Vagina (tissue), 2 donors: ENCODE data around the gene DNAJB7. TPM values are rescaled to one million over a fixed set of nuclear protein-coding genes. Genes with fewer than 3 reads are reported as not detected.
"Not testable (repeated sequence)": the region's sequence is repeated elsewhere in the genome, so short reads cannot be mapped to it uniquely, and the experiment has no call there.

Source experiments
- DNase-seq, 2 donors: peaks; one replicate each; pipeline ENCODE4 v3.0.0-alpha.2; 2017; ENCODE audit errors: extremely low spot score in 2 of 2
- H3K27ac ChIP-seq: fragments of 200-600 bp; sonication (generic); one replicate; pipeline ENCODE4 v1.5.1; 2019
- H3K27me3 ChIP-seq: fragments of 200-600 bp; sonication (generic); one replicate; pipeline ENCODE4 v1.5.1; 2019
- H3K36me3 ChIP-seq, 2 donors: fragments of 200-600 bp; sonication (generic); one replicate each; pipeline ENCODE4 v1.5.1; 2017 to 2019
- H3K4me1 ChIP-seq: fragments of 200-600 bp; sonication (generic); one replicate; pipeline ENCODE4 v1.5.1; 2019
- H3K4me3 ChIP-seq, 2 donors: fragments of 200-600 bp; sonication (generic); 1 replicate in 1 of 2; 2 replicates in 1 of 2; pipeline ENCODE4 v1.5.1; 2016 to 2019
- H3K9me3 ChIP-seq: fragments of 200-600 bp; sonication (generic); one replicate; pipeline ENCODE4 v1.5.1; 2019
- CTCF ChIP-seq, 3 experiments: fragments of 450-650 bp in 2 of 3; fragments of 200-600 bp in 1 of 3; sonication (generic) in 1 of 3; IDR thresholded peaks; one replicate each; pipeline ENCODE4 v1.5.1; 2017 to 2019; ENCODE audit warnings: antibody characterized with exemption in 3 of 3, mild to moderate bottlenecking in 2 of 3, moderate library complexity in 2 of 3
- POLR2A ChIP-seq, 2 donors: fragments of 450-650 bp; IDR thresholded peaks; one replicate each; pipeline ENCODE4 v1.6.1; 2017; ENCODE audit warnings: antibody characterized with exemption in 2 of 2, mild to moderate bottlenecking in 2 of 2, moderate library complexity in 2 of 2
- POLR2AphosphoS5 ChIP-seq, 2 donors: sonication (generic); formaldehyde crosslinking; IDR thresholded peaks; one replicate each; pipeline ENCODE4 v1.9.0; 2017; ENCODE audit warnings: antibody characterized with exemption in 2 of 2, mild to moderate bottlenecking in 2 of 2, low read depth in 1 of 2; ENCODE audit not compliant: insufficient read depth in 1 of 2
- intact Hi-C: fragments of 100-400 bp; cut with DNase I; formaldehyde crosslinking; loops from one replicate; pipeline ENCODE4 v1.15.1; 2023
- total RNA-seq: library from RNA; depleted of rRNA; stranded (reverse); fragments of >200 nt; gene quantifications from one replicate; pipeline ENCODE4 v1.2.3, GENCODE V29; 2016

Gene DNAJB7
- total RNA-seq, 1 donor from 2014 or later = not detected

- Histone ChIP-seq H3K4me1 (no peaks in the 10 kb centered on the region), H3K36me3 (peaks cover 0 to 23% of the 10 kb centered on the region in 2 donors), H3K27me3 (no peaks in the 10 kb centered on the region), H3K4me3 (no peak overlapping the region), H3K9me3 (no peaks in the 10 kb centered on the region), H3K27ac (no peak overlapping the region)
- DNase-seq = no peak
- intact Hi-C loops = no loop called here
- TF ChIP-seq POLR2A (IDR thresholded peaks at IDR 0.05) = no peak
- TF ChIP-seq POLR2AphosphoS5 (IDR thresholded peaks at IDR 0.05; ENCODE audit: insufficient read depth in 1 of 2, low read depth in 1 of 2) = no peak
- TF ChIP-seq CTCF (IDR thresholded peaks at IDR 0.05) = no peak
These were observed 13.2 kb upstream of the DNAJB7 start for GRCh38 chr22:40875111-40875510.

- Histone ChIP-seq H3K4me3 (no peak overlapping the region), H3K4me1 (no peaks in the 10 kb centered on the region), H3K27ac (no peak overlapping the region), H3K36me3 (peaks cover 0 to 28% of the 10 kb centered on the region in 2 donors), H3K9me3 (no peaks in the 10 kb centered on the region), H3K27me3 (no peaks in the 10 kb centered on the region)
- no peak for DNase-seq
- TF ChIP-seq CTCF (IDR thresholded peaks at IDR 0.05) (no peak), POLR2AphosphoS5 (IDR thresholded peaks at IDR 0.05; ENCODE audit: insufficient read depth in 1 of 2, low read depth in 1 of 2) (no peak)
- intact Hi-C loops = no loop called here
These were observed 12.1 kb upstream of the DNAJB7 start for GRCh38 chr22:40874016-40874415.

GRCh38 chr22:40868379-40868778 lies 6.5 kb upstream of the DNAJB7 start:
- H3K27me3 ChIP-seq, intact Hi-C loops, DNase-seq, H3K27ac ChIP-seq, H3K4me3 ChIP-seq, H3K4me1 ChIP-seq, H3K9me3 ChIP-seq: not testable (repeated sequence)
- peaks cover 0 to 19% of the 10 kb centered on the region in 2 donors for H3K36me3 ChIP-seq

- DNase-seq = no peak
- H3K36me3 ChIP-seq = peaks cover 0 to 19% of the 10 kb centered on the region in 2 donors
- H3K9me3 ChIP-seq = no peaks in the 10 kb centered on the region
- H3K27me3 ChIP-seq = no peaks in the 10 kb centered on the region
- H3K4me3 ChIP-seq = no peak overlapping the region
- no peak overlapping the region for H3K27ac ChIP-seq
- TF ChIP-seq POLR2A (IDR thresholded peaks at IDR 0.05) = no peak
- TF ChIP-seq POLR2AphosphoS5 (IDR thresholded peaks at IDR 0.05; ENCODE audit: insufficient read depth in 1 of 2, low read depth in 1 of 2) = no peak
- no peak for TF ChIP-seq CTCF (IDR thresholded peaks at IDR 0.05)
- no peaks in the 10 kb centered on the region for H3K4me1 ChIP-seq
- intact Hi-C loops = no loop called here
These were observed 5.2 kb upstream of the DNAJB7 start for GRCh38 chr22:40867109-40867508.

- no peak overlapping the region for H3K27ac ChIP-seq
- DNase-seq = no peak
- no peak for TF ChIP-seq CTCF (IDR thresholded peaks at IDR 0.05)
- no peak for TF ChIP-seq POLR2A (IDR thresholded peaks at IDR 0.05)
- TF ChIP-seq POLR2AphosphoS5 (IDR thresholded peaks at IDR 0.05; ENCODE audit: insufficient read depth in 1 of 2, low read depth in 1 of 2) = no peak
- no peak overlapping the region for H3K4me3 ChIP-seq
- intact Hi-C loops = no loop called here
- no peaks in the 10 kb centered on the region for H3K9me3 ChIP-seq
- H3K36me3 ChIP-seq = peaks cover 0 to 7% of the 10 kb centered on the region in 2 donors
- H3K27me3 ChIP-seq = no peaks in the 10 kb centered on the region
- H3K4me1 ChIP-seq = peaks cover 16% of the 10 kb centered on the region
These were observed 624 bp upstream of the DNAJB7 start for GRCh38 chr22:40862537-40862936.
